Mesenchymal stem cell (in vitro differentiated cells and primary cell): ENCODE results near the gene USP47.

Experiments
- DNase-seq: peaks from one replicate; pipeline ENCODE4 v3.0.0-alpha.2; 2013
- H2AFZ ChIP-seq: one replicate; pipeline ENCODE4 v1.6.1; 2013; ENCODE audit warnings: low read depth, mild to moderate bottlenecking, control low read depth, inconsistent platforms, low read length, moderate library complexity
- H2AK5ac ChIP-seq: 2 replicates; pipeline ENCODE4 v1.6.1; 2013; ENCODE audit warnings: low read length, moderate library complexity, mild to moderate bottlenecking, inconsistent platforms; ENCODE audit not compliant: severe bottlenecking
- H2BK120ac ChIP-seq: one replicate; pipeline ENCODE4 v1.6.1; 2013; ENCODE audit warnings: low read depth, mild to moderate bottlenecking, inconsistent platforms, low read length, moderate library complexity
- H2BK12ac ChIP-seq, 2 experiments: one replicate each; pipeline ENCODE4 v1.6.1; 2013; ENCODE audit warnings: inconsistent platforms in 2 of 2, low read length in 2 of 2, mild to moderate bottlenecking in 2 of 2, moderate library complexity in 2 of 2, control low read depth in 1 of 2
- H2BK15ac ChIP-seq: one replicate; pipeline ENCODE4 v1.6.1; 2013; ENCODE audit warnings: mild to moderate bottlenecking, low read depth, inconsistent platforms; ENCODE audit not compliant: poor library complexity, severe bottlenecking
- H2BK5ac ChIP-seq: 2 replicates; pipeline ENCODE4 v1.6.1; 2013; ENCODE audit warnings: low read depth, mild to moderate bottlenecking, low read length, control low read depth, inconsistent platforms; ENCODE audit not compliant: poor library complexity, severe bottlenecking
- H3K14ac ChIP-seq, 2 experiments: one replicate each; pipeline ENCODE4 v1.6.1; 2013; ENCODE audit warnings: inconsistent platforms in 2 of 2, low read length in 2 of 2, control low read depth in 1 of 2, mild to moderate bottlenecking in 1 of 2, moderate library complexity in 1 of 2
- H3K18ac ChIP-seq, 2 experiments: one replicate each; pipeline ENCODE4 v1.6.1; 2013; ENCODE audit warnings: inconsistent platforms in 2 of 2, low read length in 2 of 2, control low read depth in 1 of 2, low read depth in 1 of 2, mild to moderate bottlenecking in 1 of 2
- H3K23ac ChIP-seq, 2 experiments: one replicate each; pipeline ENCODE4 v1.6.1; 2013; ENCODE audit warnings: inconsistent platforms in 2 of 2, low read length in 2 of 2, mild to moderate bottlenecking in 2 of 2, moderate library complexity in 2 of 2, control low read depth in 1 of 2
- H3K27ac ChIP-seq: 2 replicates; pipeline ENCODE4 v1.5.1; 2013; ENCODE audit warnings: mild to moderate bottlenecking, moderate library complexity, low read length, control low read depth, inconsistent platforms; ENCODE audit not compliant: poor library complexity, severe bottlenecking
- H3K27me3 ChIP-seq, 2 experiments: 2 replicates each; pipeline versions ENCODE4 v1.6.1 to v1.7.0; 2013; ENCODE audit warnings: low read length in 2 of 2, mild to moderate bottlenecking in 2 of 2, moderate library complexity in 2 of 2, control low read depth in 1 of 2, inconsistent platforms in 1 of 2; ENCODE audit not compliant: control insufficient read depth in 1 of 2, insufficient read depth in 1 of 2
- H3K36me3 ChIP-seq, 2 experiments: 2 replicates each; pipeline versions ENCODE4 v1.6.1 to v1.7.0; 2013; ENCODE audit warnings: low read length in 2 of 2, control low read depth in 1 of 2, inconsistent platforms in 1 of 2, low read depth in 1 of 2, mild to moderate bottlenecking in 1 of 2; ENCODE audit not compliant: insufficient read depth in 2 of 2, control insufficient read depth in 1 of 2
- H3K4ac ChIP-seq, 2 experiments: one replicate each; pipeline ENCODE4 v1.6.1; 2013; ENCODE audit warnings: inconsistent platforms in 2 of 2, low read length in 2 of 2, mild to moderate bottlenecking in 2 of 2, moderate library complexity in 2 of 2, control low read depth in 1 of 2, low read depth in 1 of 2
- H3K4me1 ChIP-seq: 2 replicates; pipeline ENCODE4 v1.6.1; 2013; ENCODE audit warnings: low read depth, low read length, control low read depth; ENCODE audit not compliant: control insufficient read depth, insufficient read depth
- H3K4me2 ChIP-seq: 2 replicates; pipeline ENCODE4 v1.6.1; 2013; ENCODE audit warnings: low read length, mild to moderate bottlenecking, inconsistent platforms; ENCODE audit not compliant: poor library complexity, severe bottlenecking
- H3K4me3 ChIP-seq, 2 experiments: 2 replicates each; pipeline versions ENCODE4 v1.5.1 to v1.7.0; 2013; ENCODE audit warnings: low read length in 2 of 2, mild to moderate bottlenecking in 2 of 2, control low read depth in 1 of 2, low read depth in 1 of 2; ENCODE audit not compliant: insufficient read depth in 1 of 2
- H3K79me1 ChIP-seq: replicated peaks from 2 replicates; pipeline ENCODE4 v1.6.1; 2013; ENCODE audit warnings: mild to moderate bottlenecking, control low read depth, low read length, inconsistent platforms; ENCODE audit not compliant: poor library complexity, severe bottlenecking
- H3K9ac ChIP-seq: 2 replicates; pipeline ENCODE4 v1.7.0; 2013; ENCODE audit warnings: mild to moderate bottlenecking, low read length, moderate library complexity
- H3K9me3 ChIP-seq: 2 replicates; pipeline ENCODE4 v1.7.0; 2013; ENCODE audit warnings: mild to moderate bottlenecking, low read length; ENCODE audit not compliant: control insufficient read depth
- H4K8ac ChIP-seq: one replicate; pipeline ENCODE4 v1.6.1; 2013; ENCODE audit warnings: inconsistent platforms, mild to moderate bottlenecking, low read length, moderate library complexity
- H4K91ac ChIP-seq: one replicate; pipeline ENCODE4 v1.6.1; 2013; ENCODE audit warnings: mild to moderate bottlenecking, low read length, inconsistent platforms
- WGBS: methylation state at CpG from one replicate; pipeline ENCODE4 v1.1.7; 2013; ENCODE audit warnings: mixed read lengths; 5-methylcytosine and 5-hydroxymethylcytosine counted together

Gene USP47

DNA sequence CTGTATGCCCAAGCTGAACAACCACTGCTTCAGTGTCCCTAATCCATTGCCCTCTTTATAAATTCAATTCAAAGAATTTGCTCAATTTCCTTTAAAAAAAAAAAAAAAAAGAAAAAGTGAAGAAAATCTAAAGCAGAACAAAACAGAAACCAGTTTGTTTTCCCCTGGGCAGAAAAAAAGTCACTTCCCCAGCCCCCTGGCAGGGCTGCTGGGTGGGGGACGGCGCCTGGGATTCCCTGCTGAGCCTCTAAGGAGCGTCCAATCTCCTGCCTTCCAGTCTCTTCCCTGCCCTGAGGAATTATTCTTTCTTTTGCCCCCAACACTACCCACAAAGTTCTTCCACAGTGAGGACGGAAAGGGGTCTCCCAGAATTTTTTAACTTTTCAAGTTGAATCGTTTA, 142.8 kb downstream of the USP47 start:
- Histone ChIP-seq H2BK12ac (no peak overlapping the region), H3K27ac (peak overlapping the region; percentile 8), H3K4me2 (no peak overlapping the region), H3K14ac (no peak overlapping the region), H4K8ac (no peak overlapping the region), H3K4me1 (peaks cover 31% of the 10 kb centered on the region), H3K79me1 (peaks cover 20% of the 10 kb centered on the region), H3K27me3 (no peaks in the 10 kb centered on the region), H2BK5ac (no peak overlapping the region), H2AFZ (no peak overlapping the region), H3K4ac (no peak overlapping the region), H3K18ac (no peak overlapping the region), H3K9me3 (peaks cover 4% of the 10 kb centered on the region), H4K91ac (no peak overlapping the region), H2BK120ac (no peak overlapping the region), H2BK15ac (no peak overlapping the region), H3K4me3 (no peak overlapping the region), H2AK5ac (peak overlapping the region; percentile 72), H3K9ac (no peak overlapping the region), H3K36me3 (peaks cover 0 to 26% of the 10 kb centered on the region in 2 experiments), H3K23ac (no peak overlapping the region)
- DNase-seq = no peak
- 75% methylated on average over 5 of the region's 5 CpGs for WGBS

DNA sequence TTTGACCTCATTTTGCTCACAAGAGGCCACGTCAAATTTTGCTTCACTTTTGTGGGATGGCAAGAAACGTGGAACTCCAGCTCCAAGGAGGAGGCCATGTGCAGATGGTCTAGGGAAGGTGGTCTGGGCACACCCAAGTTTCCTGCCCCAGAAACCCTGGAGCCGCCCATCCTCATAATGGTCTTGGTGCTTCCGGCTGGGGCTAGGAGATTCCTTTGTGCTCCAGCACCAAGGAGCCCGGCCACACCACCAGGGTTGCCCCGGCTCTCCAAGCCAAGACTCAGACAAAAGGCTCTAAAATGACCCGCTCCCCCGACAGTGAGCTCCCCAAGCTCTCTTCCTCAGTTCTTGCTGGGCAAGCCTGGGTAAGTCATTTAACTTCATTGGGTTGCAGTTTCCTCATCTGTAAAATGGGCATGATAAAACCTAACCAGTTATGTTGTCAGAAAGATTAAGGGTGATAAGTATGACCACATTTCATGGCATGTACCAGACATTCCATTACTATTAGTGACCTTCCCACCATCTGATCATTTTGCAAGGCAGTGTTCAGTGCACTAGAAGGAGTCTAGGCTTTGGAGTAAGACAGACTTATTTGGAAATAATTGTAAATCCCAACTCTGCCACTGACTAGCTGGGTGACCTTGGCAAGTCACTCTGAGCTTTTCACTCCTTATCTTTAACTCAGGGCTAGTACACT, 143.4 kb downstream of the USP47 start:
- H3K4me1 ChIP-seq = peaks cover 26% of the 10 kb centered on the region
- peak overlapping the region; percentile 73 for H2BK15ac ChIP-seq
- peak overlapping the region; percentile 31 to 60 for H2BK12ac ChIP-seq
- peaks cover 0 to 30% of the 10 kb centered on the region in 2 experiments for H3K36me3 ChIP-seq
- H2AFZ ChIP-seq = no peak overlapping the region
- no peaks in the 10 kb centered on the region for H3K27me3 ChIP-seq
- H3K4me3 ChIP-seq = no peak overlapping the region
- peak overlapping the region; percentile 78 for H4K8ac ChIP-seq
- H3K4me2 ChIP-seq = no peak overlapping the region
- H3K9ac ChIP-seq = peak overlapping the region; percentile 29
- no peak overlapping the region for H3K23ac ChIP-seq
- H2AK5ac ChIP-seq = peak overlapping the region; percentile 36
- H3K18ac ChIP-seq = peak overlapping the region; percentile 52 to 94
- H2BK120ac ChIP-seq = no peak overlapping the region
- peaks cover 4% of the 10 kb centered on the region for H3K9me3 ChIP-seq
- DNase-seq = peak; percentile 82
- peak overlapping the region; percentile 3 for H3K27ac ChIP-seq
- WGBS = 93% methylated on average over 8 of the region's 8 CpGs
- no peak overlapping the region for H2BK5ac ChIP-seq
- H3K79me1 ChIP-seq = peaks cover 25% of the 10 kb centered on the region
- peak overlapping the region; percentile 26 to 58 for H3K4ac ChIP-seq
- H4K91ac ChIP-seq = no peak overlapping the region
- H3K14ac ChIP-seq = no peak overlapping the region

DNA sequence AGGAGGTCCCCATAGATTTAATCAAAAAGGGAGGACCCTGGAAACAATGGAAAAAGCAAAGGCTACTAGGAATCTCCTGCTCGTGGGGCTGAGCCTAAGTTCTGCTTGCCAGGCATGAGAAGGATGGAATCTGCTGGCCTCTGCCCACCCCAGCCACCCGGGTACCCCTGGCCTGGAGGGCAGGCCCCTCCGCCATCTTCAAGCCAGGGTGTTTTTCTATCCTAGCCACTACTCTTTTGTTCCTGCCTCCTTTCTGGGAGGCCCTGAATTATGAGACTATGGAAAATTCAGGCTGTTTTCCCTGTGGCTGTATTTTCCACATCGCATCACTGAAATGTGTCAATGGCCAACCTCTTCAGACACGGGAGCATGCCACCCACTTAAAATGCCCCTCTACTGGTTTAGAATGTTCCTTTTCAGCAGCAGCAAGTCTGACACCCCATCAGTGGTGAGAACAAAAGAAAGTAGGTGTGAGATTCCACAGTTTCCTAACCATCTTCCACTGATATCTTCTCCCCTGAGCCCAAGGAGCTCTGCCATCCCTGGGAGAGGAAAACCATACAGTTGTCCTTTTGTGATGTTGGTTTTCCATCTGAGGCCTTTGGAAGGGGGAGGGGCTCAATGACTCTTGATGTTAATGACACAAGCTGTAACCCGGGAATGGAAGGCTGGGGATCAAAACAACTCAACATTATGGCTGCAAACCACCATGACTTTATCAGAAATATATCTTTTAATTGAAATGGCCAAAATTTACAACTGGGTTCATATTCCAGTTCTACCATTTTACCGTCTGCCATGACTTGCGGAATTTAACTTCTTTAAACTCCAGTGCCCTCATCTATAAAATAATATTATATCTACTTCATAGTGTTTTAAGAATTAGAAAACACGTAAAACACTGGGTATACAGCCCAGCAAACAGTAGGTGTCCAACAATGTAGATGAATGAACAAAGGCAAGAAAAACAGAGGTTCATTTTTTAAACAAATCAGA, 144.5 kb downstream of the USP47 start:
- Histone ChIP-seq H2BK15ac (no peak overlapping the region), H3K14ac (no peak overlapping the region), H3K27ac (no peak overlapping the region), H2AK5ac (peak overlapping the region; percentile 11), H2BK5ac (no peak overlapping the region), H3K79me1 (peaks cover 30% of the 10 kb centered on the region), H3K9me3 (peaks cover under 1% of the 10 kb centered on the region), H3K23ac (no peak overlapping the region), H3K18ac (peak overlapping the region; percentile 29 to 94), H3K36me3 (peaks cover 0 to 39% of the 10 kb centered on the region in 2 experiments), H2BK120ac (peak overlapping the region; percentile 65), H3K4me3 (no peak overlapping the region), H3K4ac (peak overlapping the region; percentile 64 to 65), H2AFZ (no peak overlapping the region), H4K8ac (no peak overlapping the region), H4K91ac (no peak overlapping the region), H3K4me2 (no peak overlapping the region), H3K9ac (peak overlapping the region; percentile 29), H3K4me1 (peaks cover 19% of the 10 kb centered on the region), H2BK12ac (peak overlapping the region in 1 of 2 experiments; percentile 43), H3K27me3 (no peaks in the 10 kb centered on the region)
- DNase-seq = no peak
- WGBS = 91% methylated on average over 6 of the region's 9 CpGs
